Activated B cell treated with CpG ODN at 0.5 μM for 24 hours (primary cell): ENCODE measurements around the gene MGAT4C. TPM values are rescaled to one million over a fixed set of nuclear protein-coding genes. Genes with fewer than 3 reads are reported as not detected.

Source experiments
- ATAC-seq: fragments of 200-7000 bp; cut with Tn5 transposase; one replicate; pipeline ENCODE4 v1.10.0; 2021; ENCODE audit warnings: low read depth, mild to moderate bottlenecking, moderate library complexity
- CTCF ChIA-PET: fragments of 350-600 bp; sonication (Branson Sonifier 250); formaldehyde crosslinking; loops from one replicate; lab custom pipeline; 2021; ENCODE audit warnings: antibody characterized with exemption; lab: Charles Lee
- POLR2A ChIA-PET: fragments of 350-600 bp; sonication (Branson Sonifier 250); formaldehyde crosslinking; loops from one replicate; lab custom pipeline; 2021; ENCODE audit warnings: antibody characterized with exemption; lab: Charles Lee
- DNase-seq: peaks from one replicate; pipeline ENCODE4 v3.0.0; 2022
- H3K27ac Mint-ChIP-seq: one replicate; pipeline ENCODE4 v1.8.0; 2020; ENCODE audit warnings: mixed read lengths
- H3K27me3 Mint-ChIP-seq: one replicate; pipeline ENCODE4 v1.8.0; 2021; ENCODE audit warnings: mixed read lengths
- H3K36me3 Mint-ChIP-seq: one replicate; pipeline ENCODE4 v1.8.0; 2021; ENCODE audit warnings: low read depth, mixed read lengths
- H3K4me1 Mint-ChIP-seq: one replicate; pipeline ENCODE4 v1.8.0; 2021; ENCODE audit warnings: mixed read lengths
- H3K4me3 Mint-ChIP-seq: one replicate; pipeline ENCODE4 v1.8.0; 2020; ENCODE audit warnings: mild to moderate bottlenecking, mixed read lengths
- H3K9me3 Mint-ChIP-seq: one replicate; pipeline ENCODE4 v1.8.0; 2020; ENCODE audit warnings: mixed read lengths
- intact Hi-C: fragments of 100-400 bp; cut with micrococcal nuclease; formaldehyde crosslinking; loops from one replicate; pipeline ENCODE4 v1.15.1; 2024
- total RNA-seq: library from RNA; stranded (reverse); gene quantifications from 2 replicates; pipeline ENCODE4 v1.2.3, GENCODE V29; 2022
- TF ChIP-seq, protein P1 (sequence below): fragments of 200-600 bp; IDR thresholded peaks from one replicate; pipeline ENCODE4 v1.8.0; 2022; ENCODE audit warnings: antibody characterized with exemption, mild to moderate bottlenecking

The MGAT4C gene
- total RNA-seq, 1 donor from 2014 or later = not detected

DNA sequence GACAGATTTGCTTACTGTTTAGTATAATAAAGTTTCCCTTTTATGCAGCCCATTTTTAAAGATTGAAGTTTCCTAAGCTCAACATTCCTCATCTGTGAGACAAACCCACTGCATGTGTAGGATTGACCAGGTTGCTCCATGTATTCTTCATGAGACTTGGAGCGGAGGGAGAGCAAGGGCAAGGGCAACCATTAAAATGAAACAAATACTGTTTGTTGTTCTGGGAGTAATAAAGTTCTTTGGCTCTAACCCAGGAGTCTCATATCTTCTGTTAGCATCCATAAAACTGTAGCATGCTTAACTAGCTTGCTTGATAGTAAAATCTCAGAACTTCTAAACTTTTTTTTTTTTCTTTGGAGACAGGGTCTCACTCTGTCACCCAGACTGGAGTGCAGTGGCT is 307.9 kb downstream of the MGAT4C start:
- TF ChIP-seq, protein P1, sequence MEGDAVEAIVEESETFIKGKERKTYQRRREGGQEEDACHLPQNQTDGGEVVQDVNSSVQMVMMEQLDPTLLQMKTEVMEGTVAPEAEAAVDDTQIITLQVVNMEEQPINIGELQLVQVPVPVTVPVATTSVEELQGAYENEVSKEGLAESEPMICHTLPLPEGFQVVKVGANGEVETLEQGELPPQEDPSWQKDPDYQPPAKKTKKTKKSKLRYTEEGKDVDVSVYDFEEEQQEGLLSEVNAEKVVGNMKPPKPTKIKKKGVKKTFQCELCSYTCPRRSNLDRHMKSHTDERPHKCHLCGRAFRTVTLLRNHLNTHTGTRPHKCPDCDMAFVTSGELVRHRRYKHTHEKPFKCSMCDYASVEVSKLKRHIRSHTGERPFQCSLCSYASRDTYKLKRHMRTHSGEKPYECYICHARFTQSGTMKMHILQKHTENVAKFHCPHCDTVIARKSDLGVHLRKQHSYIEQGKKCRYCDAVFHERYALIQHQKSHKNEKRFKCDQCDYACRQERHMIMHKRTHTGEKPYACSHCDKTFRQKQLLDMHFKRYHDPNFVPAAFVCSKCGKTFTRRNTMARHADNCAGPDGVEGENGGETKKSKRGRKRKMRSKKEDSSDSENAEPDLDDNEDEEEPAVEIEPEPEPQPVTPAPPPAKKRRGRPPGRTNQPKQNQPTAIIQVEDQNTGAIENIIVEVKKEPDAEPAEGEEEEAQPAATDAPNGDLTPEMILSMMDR = no peak
- H3K4me3 Mint-ChIP-seq = no peak overlapping the region
- POLR2A ChIA-PET = no interaction called here
- no peaks in the 10 kb centered on the region for H3K4me1 Mint-ChIP-seq
- ATAC-seq (no peak), DNase-seq (no peak)
- intact Hi-C loops = no loop called here
- no peak overlapping the region for H3K27ac Mint-ChIP-seq
- CTCF ChIA-PET = no interaction called here
- H3K9me3 Mint-ChIP-seq = peaks cover 3% of the 10 kb centered on the region
- no peaks in the 10 kb centered on the region for H3K36me3 Mint-ChIP-seq
- H3K27me3 Mint-ChIP-seq = no peaks in the 10 kb centered on the region

DNA sequence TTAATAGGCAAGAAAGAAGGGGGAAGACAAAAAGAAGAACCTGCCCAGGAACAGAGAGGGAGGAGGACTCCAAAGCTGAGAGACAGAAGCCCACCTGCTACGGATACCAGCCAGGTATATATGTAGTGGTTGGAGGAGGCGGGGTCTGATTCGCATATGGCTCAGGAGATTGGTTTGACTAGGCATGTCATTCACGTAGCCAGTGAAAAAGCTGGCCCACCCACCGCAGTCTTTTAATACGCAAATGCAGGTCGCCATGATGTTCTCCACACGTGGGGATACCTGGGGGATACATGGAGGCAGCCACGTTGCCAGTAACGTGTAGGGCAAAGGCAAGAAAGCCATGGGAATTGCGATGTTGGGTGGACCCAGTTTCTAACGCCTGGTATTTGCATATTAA is 308.9 kb downstream of the MGAT4C start:
- peaks cover 3% of the 10 kb centered on the region for H3K9me3 Mint-ChIP-seq
- H3K27me3 Mint-ChIP-seq = no peaks in the 10 kb centered on the region
- TF ChIP-seq, protein P1 = no peak
- DNase-seq (no peak), ATAC-seq (no peak)
- no peaks in the 10 kb centered on the region for H3K36me3 Mint-ChIP-seq
- no peak overlapping the region for H3K27ac Mint-ChIP-seq
- no peak overlapping the region for H3K4me3 Mint-ChIP-seq
- ChIA-PET CTCF (no interaction called here), POLR2A (no interaction called here)
- intact Hi-C loops = no loop called here
- H3K4me1 Mint-ChIP-seq = no peaks in the 10 kb centered on the region

GRCh38 chr12:85946375-85946774 is 309.8 kb downstream of the MGAT4C start:
- DNase-seq = no peak
- H3K27me3 Mint-ChIP-seq = no peaks in the 10 kb centered on the region
- ATAC-seq = no peak
- no peak overlapping the region for H3K4me3 Mint-ChIP-seq
- TF ChIP-seq, protein P1 = no peak
- no peak overlapping the region for H3K27ac Mint-ChIP-seq
- H3K36me3 Mint-ChIP-seq = no peaks in the 10 kb centered on the region
- H3K4me1 Mint-ChIP-seq = no peaks in the 10 kb centered on the region
- ChIA-PET POLR2A (no interaction called here), CTCF (no interaction called here)
- intact Hi-C loops = no loop called here
- peaks cover 3% of the 10 kb centered on the region for H3K9me3 Mint-ChIP-seq

GRCh38 chr12:85927166-85927565 is 329.0 kb downstream of the MGAT4C start:
- no peaks in the 10 kb centered on the region for H3K4me1 Mint-ChIP-seq
- no peaks in the 10 kb centered on the region for H3K9me3 Mint-ChIP-seq
- TF ChIP-seq, protein P1 = no peak
- DNase-seq (no peak), ATAC-seq (no peak)
- intact Hi-C loops = no loop called here
- ChIA-PET POLR2A (no interaction called here), CTCF (no interaction called here)
- no peaks in the 10 kb centered on the region for H3K27me3 Mint-ChIP-seq
- no peak overlapping the region for H3K27ac Mint-ChIP-seq
- H3K4me3 Mint-ChIP-seq = no peak overlapping the region
- H3K36me3 Mint-ChIP-seq = no peaks in the 10 kb centered on the region

GRCh38 chr12:85923767-85924331 is 332.3 kb downstream of the MGAT4C start:
- ChIA-PET CTCF (interaction anchor here (1.0 to 1.4 kb wide), 2 partner anchors 24 to 1924 kb away, joined by 4 read pairs; no protein-coding TSS in a partner anchor), POLR2A (no interaction called here)
- TF ChIP-seq, protein P1 = no peak
- Mint-ChIP-seq H3K36me3 (no peaks in the 10 kb centered on the region), H3K27ac (no peak overlapping the region), H3K9me3 (no peaks in the 10 kb centered on the region), H3K27me3 (no peaks in the 10 kb centered on the region), H3K4me3 (no peak overlapping the region), H3K4me1 (no peaks in the 10 kb centered on the region)
- intact Hi-C loops = loop anchor here (1.0 to 5.0 kb wide), 2 partner anchors 617 to 1924 kb away; no protein-coding TSS in a partner anchor
- DNase-seq (no peak), ATAC-seq (no peak)
